Activated CD4-positive, alpha-beta memory T cell treated with anti-CD3 and anti-CD28 coated beads, Interleukin-2, amount 10 ng/mL, durations not matched to agents 7 days and 5 days (primary cell): Measurements from ENCODE around the gene SPEG. TPM values are rescaled to one million over a fixed set of nuclear protein-coding genes. Genes with fewer than 3 reads are reported as not detected.

Experiments used
- CTCF ChIA-PET: fragments of 350-600 bp; sonication (Branson Sonifier 250); formaldehyde crosslinking; loops from one replicate; lab custom pipeline; 2021; ENCODE audit warnings: antibody characterized with exemption, inconsistent platforms; lab: Charles Lee
- POLR2A ChIA-PET: fragments of 350-600 bp; sonication (Branson Sonifier 250); formaldehyde crosslinking; loops from one replicate; lab custom pipeline; 2021; ENCODE audit warnings: antibody characterized with exemption; lab: Charles Lee
- DNase-seq: peaks from one replicate; pipeline ENCODE4 v3.0.0-alpha.2; 2020
- H3K27ac Mint-ChIP-seq: one replicate; pipeline ENCODE4 v1.8.0; 2021; ENCODE audit warnings: mild to moderate bottlenecking, mixed read lengths
- H3K27me3 Mint-ChIP-seq: one replicate; pipeline ENCODE4 v1.8.0; 2021; ENCODE audit warnings: mixed read lengths
- H3K36me3 Mint-ChIP-seq: one replicate; pipeline ENCODE4 v1.8.0; 2021; ENCODE audit warnings: low read depth, mixed read lengths
- H3K4me1 Mint-ChIP-seq: one replicate; pipeline ENCODE4 v1.8.0; 2021; ENCODE audit warnings: mixed read lengths
- H3K4me3 Mint-ChIP-seq: one replicate; pipeline ENCODE4 v1.8.0; 2021; ENCODE audit warnings: mild to moderate bottlenecking, mixed read lengths
- H3K9me3 Mint-ChIP-seq: one replicate; pipeline ENCODE4 v1.8.0; 2021; ENCODE audit warnings: mixed read lengths
- total RNA-seq, 2 experiments: library from RNA; stranded (reverse); gene quantifications; one replicate each; pipeline ENCODE4 v1.2.3, GENCODE V29; 2021

Gene SPEG
- total RNA-seq, 2 experiments from 2014 or later: 0.20 to 1.1 TPM

DNA sequence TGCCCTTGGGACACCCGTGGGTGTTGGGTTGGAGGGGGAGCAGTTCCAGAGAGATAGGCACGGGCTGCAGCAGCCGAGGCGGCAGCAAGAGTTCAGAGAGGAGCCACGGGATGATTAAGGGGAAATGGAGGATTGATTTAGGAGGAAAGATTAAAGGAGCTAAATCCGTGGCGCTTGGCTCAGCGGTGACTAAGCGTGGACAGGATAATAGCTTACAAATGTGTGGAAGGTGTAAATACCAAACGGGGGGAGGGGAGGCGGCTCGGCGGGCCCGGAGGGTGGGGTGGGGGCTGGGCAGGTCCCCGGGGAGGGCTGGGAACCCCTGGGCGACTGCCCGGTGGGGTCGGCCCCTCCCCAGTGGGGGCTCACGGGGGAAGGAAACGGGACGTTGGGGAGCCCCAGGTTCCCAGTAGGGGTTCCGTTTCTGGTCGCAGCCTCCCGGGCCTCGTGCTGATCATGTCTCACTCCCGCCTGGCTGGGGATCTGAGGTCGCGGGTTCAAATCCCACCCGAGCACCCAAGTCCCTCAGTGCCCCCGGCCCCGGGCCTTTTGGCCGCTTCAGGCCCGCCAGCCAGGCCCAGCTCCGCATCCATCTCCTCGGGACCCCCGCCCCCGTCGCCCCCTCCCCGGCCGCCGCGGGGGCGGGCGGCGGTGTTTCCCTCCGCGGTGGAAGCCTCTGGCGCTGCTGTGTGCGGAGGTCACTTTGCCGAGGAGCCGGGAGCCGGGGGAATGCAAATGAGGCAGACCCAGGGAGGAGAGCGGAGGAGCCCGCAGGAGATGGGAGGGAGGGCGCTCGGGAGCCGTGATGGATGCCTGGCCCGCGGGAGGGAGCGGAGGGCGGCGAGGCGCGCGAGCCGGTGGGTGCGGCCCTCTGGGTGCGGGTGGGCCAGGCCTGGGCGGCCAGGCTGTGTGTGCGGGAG, 87.7 kb downstream of the SPEG start:
- H3K27ac Mint-ChIP-seq: no peak overlapping the region
- H3K4me1 Mint-ChIP-seq: peaks cover 2% of the 10 kb centered on the region
- CTCF ChIA-PET: interaction anchor here (1.1 to 2.5 kb wide), 2 partner anchors 8 to 24 kb away, joined by 3 to 16 read pairs; partner anchors contain the start of gene GMPPA
- H3K9me3 Mint-ChIP-seq: no peaks in the 10 kb centered on the region
- H3K27me3 Mint-ChIP-seq: peaks cover 78% of the 10 kb centered on the region
- H3K36me3 Mint-ChIP-seq: no peaks in the 10 kb centered on the region
- no peak overlapping the region for H3K4me3 Mint-ChIP-seq
- DNase-seq: no peak
- POLR2A ChIA-PET: no interaction called here

DNA sequence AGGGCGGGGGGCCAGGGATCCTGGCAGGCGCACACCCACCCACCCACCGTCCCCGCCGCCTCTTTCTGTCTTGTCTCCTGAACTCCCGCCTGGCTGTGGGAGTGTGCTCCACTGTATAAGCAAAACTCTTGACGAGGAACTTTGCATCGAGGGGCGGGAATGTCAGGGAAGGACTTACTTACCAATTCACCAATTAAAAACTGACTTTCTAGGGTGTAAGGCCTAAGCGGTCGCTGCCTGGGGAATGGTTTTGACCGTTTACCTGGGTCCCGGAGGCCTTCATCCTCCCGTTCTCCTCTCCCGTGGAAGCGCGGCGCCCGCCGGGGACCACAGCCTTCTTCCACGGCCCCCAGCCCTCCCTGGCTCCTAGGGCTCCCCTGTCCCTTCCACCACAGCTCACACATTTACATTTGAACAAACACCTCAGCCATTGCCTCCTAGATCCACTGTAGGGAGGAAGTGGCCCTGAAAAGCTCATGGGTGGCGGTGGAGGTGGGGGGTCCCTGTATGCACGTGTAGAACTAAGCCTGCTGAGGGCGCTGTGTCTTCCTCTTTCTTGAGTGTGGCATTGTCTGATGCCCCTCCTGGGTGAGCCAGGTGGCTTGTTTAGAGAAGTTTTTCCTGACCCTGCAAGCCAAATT, 88.5 kb downstream of the SPEG start:
- no peak for DNase-seq
- Mint-ChIP-seq H3K4me3 (no peak overlapping the region), H3K27me3 (peaks cover 78% of the 10 kb centered on the region), H3K36me3 (no peaks in the 10 kb centered on the region), H3K9me3 (no peaks in the 10 kb centered on the region), H3K27ac (no peak overlapping the region), H3K4me1 (peaks cover 2% of the 10 kb centered on the region)
- CTCF ChIA-PET: interaction anchor here (0.7 to 2.0 kb wide), 5 partner anchors 20 to 47 kb away, joined by 3 to 7 read pairs (median 4); partner anchors contain the start of genes CHPF and TMEM198
- POLR2A ChIA-PET: no interaction called here

DNA sequence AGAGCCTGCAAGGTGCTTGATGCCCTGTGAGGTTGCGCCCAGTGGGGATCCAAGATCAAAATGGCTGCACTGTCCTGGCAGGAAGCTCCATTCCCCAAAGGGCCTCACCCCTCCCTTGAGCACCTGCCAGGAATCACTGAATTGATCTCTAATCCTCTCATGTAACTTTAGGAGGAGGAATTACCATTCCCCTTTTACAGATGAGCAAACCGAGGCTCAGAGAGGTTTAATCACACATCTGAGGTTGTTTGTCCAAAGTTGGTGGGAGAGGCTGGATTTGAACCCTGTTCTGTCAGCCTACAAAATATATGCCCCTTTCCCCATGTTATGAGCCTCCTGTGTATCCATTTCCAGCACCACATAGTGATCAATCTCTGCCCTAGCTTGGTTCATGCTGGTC, 90.2 kb downstream of the SPEG start:
- CTCF ChIA-PET: interaction anchor here (1.2 to 2.0 kb wide), 3 partner anchors 16 to 30 kb away, joined by 3 to 7 read pairs (median 5); partner anchors contain the start of genes CHPF and TMEM198
- H3K9me3 Mint-ChIP-seq: no peaks in the 10 kb centered on the region
- POLR2A ChIA-PET: no interaction called here
- H3K27me3 Mint-ChIP-seq: peaks cover 80% of the 10 kb centered on the region
- no peak overlapping the region for H3K4me3 Mint-ChIP-seq
- no peaks in the 10 kb centered on the region for H3K36me3 Mint-ChIP-seq
- H3K4me1 Mint-ChIP-seq: peaks cover 2% of the 10 kb centered on the region
- DNase-seq: no peak
- H3K27ac Mint-ChIP-seq: no peak overlapping the region

DNA sequence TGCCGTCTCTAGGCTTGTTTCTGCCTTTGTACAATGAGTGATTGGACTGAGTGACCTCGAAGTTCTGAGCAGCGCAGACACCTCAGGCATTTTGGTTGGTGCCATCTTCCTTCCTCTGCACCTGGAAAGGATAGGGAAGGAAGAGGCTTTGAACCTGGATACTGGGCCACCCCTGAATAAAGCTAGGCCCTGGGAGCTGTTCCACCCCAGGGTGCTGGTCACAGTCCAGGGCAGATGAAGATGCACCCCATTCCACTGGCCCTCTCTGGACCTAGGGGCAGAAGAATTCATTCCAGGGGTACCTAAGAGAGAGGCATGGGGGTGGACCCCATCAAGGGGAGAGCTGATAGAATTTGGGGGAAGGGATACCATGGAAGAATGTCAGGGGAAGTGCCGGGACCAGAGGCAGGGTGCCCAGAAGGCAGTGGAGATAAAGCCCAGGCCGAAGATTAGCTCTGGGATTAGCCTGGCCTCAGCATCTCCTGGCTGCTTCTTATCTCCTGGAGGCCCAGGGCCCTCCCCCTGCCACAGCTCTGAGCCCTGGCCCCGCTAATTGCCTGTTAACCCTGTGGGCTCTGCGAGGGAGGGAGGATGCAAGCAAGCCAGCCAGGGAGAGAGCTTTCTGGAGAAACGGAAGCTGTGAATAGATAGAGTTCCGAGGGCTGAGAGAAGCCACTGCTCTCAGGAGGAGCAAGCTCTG, 91.0 kb downstream of the SPEG start:
- Mint-ChIP-seq H3K9me3 (no peaks in the 10 kb centered on the region), H3K4me3 (no peak overlapping the region), H3K36me3 (no peaks in the 10 kb centered on the region), H3K27ac (no peak overlapping the region), H3K27me3 (peaks cover 82% of the 10 kb centered on the region), H3K4me1 (peaks cover 2% of the 10 kb centered on the region)
- ChIA-PET POLR2A (no interaction called here), CTCF (interaction anchor here (0.6 to 8.5 kb wide), 5 partner anchors 14 to 50 kb away, joined by 3 to 175 read pairs (median 4); partner anchors contain the start of gene GMPPA)
- no peak for DNase-seq

DNA sequence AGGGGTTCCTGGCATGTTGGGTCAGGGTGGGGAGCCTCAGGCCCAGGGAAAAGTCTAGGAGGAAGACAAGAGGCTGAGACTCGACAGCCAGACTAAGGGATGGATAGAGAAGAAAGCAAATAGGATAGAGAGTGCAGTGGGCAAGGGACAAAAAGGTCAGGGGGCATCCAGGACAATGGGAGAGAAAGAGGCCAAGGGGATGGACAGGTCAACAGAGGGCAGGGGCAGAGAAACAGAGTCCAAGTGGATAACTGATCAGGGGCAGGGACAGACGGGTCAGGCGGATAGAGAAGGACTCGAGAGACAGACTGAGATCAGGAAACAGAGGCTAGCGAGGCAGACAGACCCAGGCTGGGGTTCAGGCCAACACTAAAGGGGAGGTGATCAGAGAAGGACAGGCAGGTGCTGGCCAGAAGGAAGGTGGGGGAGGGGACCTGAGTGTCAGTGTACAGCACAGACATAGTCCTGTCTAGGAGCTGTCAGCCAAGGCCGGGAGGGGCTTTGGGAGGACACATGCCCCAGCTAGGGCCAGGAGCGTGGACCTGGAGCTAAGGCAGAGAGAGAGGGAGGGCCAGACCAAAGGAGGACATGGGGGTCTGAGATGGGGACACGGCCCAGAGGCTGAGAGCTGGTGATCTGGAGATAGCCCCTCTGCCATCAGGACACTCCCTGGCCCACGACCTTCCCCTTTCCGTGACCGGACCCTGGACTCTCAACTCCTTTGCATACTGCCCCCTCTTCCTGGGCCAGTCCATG, 91.9 kb downstream of the SPEG start:
- Mint-ChIP-seq H3K9me3 (no peaks in the 10 kb centered on the region), H3K27me3 (peaks cover 80% of the 10 kb centered on the region), H3K4me3 (no peak overlapping the region), H3K27ac (no peak overlapping the region), H3K36me3 (no peaks in the 10 kb centered on the region), H3K4me1 (peaks cover 2% of the 10 kb centered on the region)
- no peak for DNase-seq
- ChIA-PET POLR2A (no interaction called here), CTCF (interaction anchor here (0.6 to 8.5 kb wide), 6 partner anchors 15 to 124 kb away, joined by 3 to 175 read pairs (median 7); partner anchors contain the start of gene GMPPA)

DNA sequence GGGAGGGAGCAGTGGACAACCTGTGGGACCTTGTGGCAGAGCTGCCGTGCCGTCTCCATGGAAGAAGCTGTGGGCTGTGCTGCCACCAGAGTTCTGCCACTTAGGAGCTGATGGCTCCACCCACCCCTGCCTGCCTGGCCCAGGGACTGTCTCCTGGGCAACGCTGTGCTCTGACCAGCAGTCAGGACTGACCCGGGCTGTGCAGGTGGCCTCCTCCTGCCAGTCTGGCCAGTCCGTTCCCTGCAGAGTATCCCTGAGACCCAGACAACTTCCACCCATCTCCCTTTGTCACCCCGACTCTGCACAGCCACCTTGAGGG, 92.4 kb downstream of the SPEG start:
- CTCF ChIA-PET: interaction anchor here (1.9 to 8.5 kb wide), 3 partner anchors 14 to 124 kb away, joined by 10 to 175 read pairs (median 75); partner anchors contain the start of gene GMPPA
- DNase-seq: no peak
- Mint-ChIP-seq H3K4me3 (no peak overlapping the region), H3K27ac (no peak overlapping the region), H3K4me1 (peaks cover 1% of the 10 kb centered on the region), H3K27me3 (peaks cover 78% of the 10 kb centered on the region), H3K9me3 (no peaks in the 10 kb centered on the region), H3K36me3 (no peaks in the 10 kb centered on the region)
- POLR2A ChIA-PET: no interaction called here

DNA sequence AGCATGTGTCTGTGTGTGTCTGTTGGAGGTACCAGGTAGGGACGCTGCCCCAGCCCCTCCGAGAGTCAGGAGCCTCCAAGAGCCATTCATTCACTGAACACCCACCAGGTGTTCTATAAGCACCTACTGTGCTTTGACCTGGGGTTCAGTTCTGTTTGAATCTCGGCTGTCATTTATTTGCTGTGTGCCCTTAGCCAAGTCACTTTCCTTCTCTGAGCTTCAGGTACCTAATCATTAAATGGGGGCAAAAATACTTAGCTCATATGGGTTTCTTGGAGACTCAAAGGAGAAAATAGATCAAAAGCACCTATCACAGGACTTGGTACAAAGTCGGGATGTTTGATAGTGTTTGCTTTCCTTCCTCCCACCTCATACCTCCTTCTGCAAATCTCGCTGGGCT, 92.8 kb downstream of the SPEG start:
- H3K9me3 Mint-ChIP-seq: no peaks in the 10 kb centered on the region
- no peaks in the 10 kb centered on the region for H3K4me1 Mint-ChIP-seq
- H3K36me3 Mint-ChIP-seq: no peaks in the 10 kb centered on the region
- no peak overlapping the region for H3K4me3 Mint-ChIP-seq
- ChIA-PET CTCF (interaction anchor here (1.1 to 8.5 kb wide), 6 partner anchors 14 to 125 kb away, joined by 4 to 175 read pairs (median 33); partner anchors contain the start of gene GMPPA), POLR2A (no interaction called here)
- no peak overlapping the region for H3K27ac Mint-ChIP-seq
- no peak for DNase-seq
- peaks cover 77% of the 10 kb centered on the region for H3K27me3 Mint-ChIP-seq

DNA sequence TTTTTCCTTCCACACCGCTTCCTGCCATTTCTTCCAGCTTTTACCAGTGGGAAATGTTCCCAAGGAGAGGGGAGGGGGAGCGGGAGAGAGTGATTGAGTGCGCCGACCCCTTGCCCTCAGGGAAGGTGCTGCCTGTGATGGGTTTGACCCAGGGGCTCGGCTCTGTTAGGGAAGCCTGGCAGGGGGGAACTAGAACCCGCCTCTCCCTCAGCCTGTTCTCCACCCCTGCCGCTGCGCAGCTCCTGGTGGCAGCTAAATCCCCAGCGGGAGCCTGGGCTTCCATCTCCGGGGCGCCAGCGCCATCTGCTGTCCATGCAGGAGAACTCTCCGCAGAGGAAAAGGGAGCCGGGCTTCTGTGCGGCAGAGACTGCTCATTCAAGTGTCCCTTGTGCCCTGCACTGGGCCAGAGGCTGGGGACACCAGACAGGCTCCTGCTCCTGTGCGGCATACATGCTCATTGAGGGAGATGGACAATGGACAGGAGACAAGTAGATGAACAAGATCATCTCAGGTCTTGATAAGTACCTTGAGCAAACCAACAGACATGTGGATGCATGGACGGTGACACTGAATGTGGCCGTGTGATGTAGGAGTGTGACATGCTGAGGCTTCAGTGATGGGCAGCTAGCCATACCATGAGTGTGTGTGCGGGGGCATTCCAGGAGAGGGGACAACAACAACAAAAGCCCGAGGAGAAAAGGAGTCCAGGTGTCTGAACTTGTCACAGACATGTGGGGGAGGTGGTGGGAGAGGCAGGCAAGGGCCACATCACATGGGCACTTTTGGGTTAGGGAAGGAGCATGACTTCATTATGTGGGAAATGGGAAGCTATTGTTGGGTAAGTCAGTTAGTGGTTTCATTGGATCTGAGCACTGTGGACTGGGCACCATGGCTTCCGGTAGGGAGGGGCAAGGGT, 95.7 kb downstream of the SPEG start:
- H3K4me3 Mint-ChIP-seq: no peak overlapping the region
- H3K27me3 Mint-ChIP-seq: peaks cover 61% of the 10 kb centered on the region
- ChIA-PET POLR2A (interaction anchor here (0.8 to 1.5 kb wide), 5 partner anchors 10 to 35 kb away, joined by 3 to 4 read pairs (median 3); partner anchors contain the start of gene GMPPA), CTCF (interaction anchor here (0.6 to 8.5 kb wide), 33 partner anchors 9 to 324 kb away, joined by 3 to 175 read pairs (median 5); partner anchors contain the start of genes ASIC4, CHPF, DNPEP and GMPPA)
- no peaks in the 10 kb centered on the region for H3K4me1 Mint-ChIP-seq
- no peak overlapping the region for H3K27ac Mint-ChIP-seq
- peak; percentile 84 for DNase-seq
- no peaks in the 10 kb centered on the region for H3K9me3 Mint-ChIP-seq
- no peaks in the 10 kb centered on the region for H3K36me3 Mint-ChIP-seq

DNA sequence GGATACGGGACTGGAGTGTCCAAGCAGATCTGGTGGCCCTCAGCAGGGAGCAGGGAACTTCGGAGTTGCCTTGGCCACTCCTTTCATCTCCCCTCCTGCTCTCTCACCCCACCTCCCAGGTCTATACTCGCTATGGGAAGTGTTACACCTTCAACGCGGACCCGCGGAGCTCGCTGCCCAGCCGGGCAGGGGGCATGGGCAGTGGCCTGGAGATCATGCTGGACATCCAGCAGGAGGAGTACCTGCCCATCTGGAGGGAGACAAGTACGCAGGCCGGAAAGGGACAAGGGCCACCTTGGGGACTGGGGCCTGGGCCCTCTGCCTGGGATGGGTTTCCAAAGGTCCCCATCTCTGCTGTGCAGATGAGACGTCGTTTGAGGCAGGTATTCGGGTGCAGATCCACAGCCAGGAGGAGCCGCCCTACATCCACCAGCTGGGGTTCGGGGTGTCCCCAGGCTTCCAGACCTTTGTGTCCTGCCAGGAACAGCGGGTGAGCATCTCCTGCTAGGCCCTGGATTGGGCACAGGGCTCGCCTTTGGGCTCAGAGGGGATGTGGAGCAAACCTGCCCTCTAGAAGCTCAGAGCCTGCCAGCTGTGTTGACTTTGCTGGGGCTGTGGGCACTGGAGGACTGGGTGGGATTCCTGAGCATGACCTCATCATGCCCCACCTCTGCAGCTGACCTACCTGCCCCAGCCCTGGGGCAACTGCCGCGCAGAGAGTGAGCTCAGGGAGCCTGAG, 97.2 kb downstream of the SPEG start:
- Mint-ChIP-seq H3K36me3 (no peaks in the 10 kb centered on the region), H3K4me1 (no peaks in the 10 kb centered on the region), H3K9me3 (no peaks in the 10 kb centered on the region), H3K27ac (no peak overlapping the region), H3K4me3 (no peak overlapping the region), H3K27me3 (peaks cover 49% of the 10 kb centered on the region)
- ChIA-PET CTCF (interaction anchor here (1.1 to 8.5 kb wide), 7 partner anchors 9 to 133 kb away, joined by 3 to 175 read pairs (median 25); partner anchors contain the start of gene GMPPA), POLR2A (interaction anchor here (1.1 kb wide), 1 partner anchor 31 kb away, joined by 3 read pairs; no protein-coding TSS in a partner anchor)
- no peak for DNase-seq

DNA sequence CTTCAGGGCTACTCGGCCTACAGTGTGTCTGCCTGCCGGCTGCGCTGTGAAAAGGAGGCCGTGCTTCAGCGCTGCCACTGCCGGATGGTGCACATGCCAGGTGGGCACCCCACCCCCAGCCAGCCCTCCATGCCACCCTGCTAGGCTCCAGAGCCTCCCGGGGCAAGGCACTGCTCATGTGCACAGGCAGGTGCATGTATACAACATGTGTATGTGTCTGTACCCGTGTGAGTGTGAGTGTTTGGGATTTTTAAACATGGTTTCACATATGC, 97.7 kb downstream of the SPEG start:
- Mint-ChIP-seq H3K27me3 (peaks cover 46% of the 10 kb centered on the region), H3K36me3 (no peaks in the 10 kb centered on the region), H3K27ac (no peak overlapping the region), H3K9me3 (no peaks in the 10 kb centered on the region), H3K4me1 (no peaks in the 10 kb centered on the region), H3K4me3 (no peak overlapping the region)
- DNase-seq: no peak
- ChIA-PET POLR2A (no interaction called here), CTCF (interaction anchor here (4.4 to 8.5 kb wide), 2 partner anchors 8 to 35 kb away, joined by 25 to 175 read pairs; partner anchors contain the start of gene GMPPA)
